ENCODE data around the gene PTPN23.

DNA sequence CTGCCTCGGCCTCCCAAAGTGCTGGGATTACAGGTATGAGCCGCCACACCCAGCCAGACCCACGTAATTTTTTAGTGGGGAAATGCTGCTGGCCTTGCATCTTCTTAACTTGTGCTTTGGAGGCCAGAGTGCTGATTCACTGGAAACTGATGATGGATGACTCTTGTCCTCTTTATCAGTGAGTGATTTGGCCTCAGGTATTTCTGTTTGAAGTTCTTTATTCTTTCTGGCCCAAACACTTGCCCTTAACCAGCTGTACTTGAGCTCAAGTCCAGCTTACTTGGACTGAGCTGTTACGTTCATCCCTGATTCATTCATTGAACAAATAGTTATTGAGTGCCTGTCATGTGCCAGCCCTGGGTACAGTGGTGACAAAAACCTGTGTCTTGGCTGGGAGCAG is 4.2 kb downstream of the PTPN23 start:
- TF ChIP-seq POLR2A (IDR thresholded peaks at IDR 0.05) (no peak), EP300 (IDR thresholded peaks at IDR 0.05; ENCODE audit: low read depth) (no peak)
- TF ChIP-seq, protein P1, sequence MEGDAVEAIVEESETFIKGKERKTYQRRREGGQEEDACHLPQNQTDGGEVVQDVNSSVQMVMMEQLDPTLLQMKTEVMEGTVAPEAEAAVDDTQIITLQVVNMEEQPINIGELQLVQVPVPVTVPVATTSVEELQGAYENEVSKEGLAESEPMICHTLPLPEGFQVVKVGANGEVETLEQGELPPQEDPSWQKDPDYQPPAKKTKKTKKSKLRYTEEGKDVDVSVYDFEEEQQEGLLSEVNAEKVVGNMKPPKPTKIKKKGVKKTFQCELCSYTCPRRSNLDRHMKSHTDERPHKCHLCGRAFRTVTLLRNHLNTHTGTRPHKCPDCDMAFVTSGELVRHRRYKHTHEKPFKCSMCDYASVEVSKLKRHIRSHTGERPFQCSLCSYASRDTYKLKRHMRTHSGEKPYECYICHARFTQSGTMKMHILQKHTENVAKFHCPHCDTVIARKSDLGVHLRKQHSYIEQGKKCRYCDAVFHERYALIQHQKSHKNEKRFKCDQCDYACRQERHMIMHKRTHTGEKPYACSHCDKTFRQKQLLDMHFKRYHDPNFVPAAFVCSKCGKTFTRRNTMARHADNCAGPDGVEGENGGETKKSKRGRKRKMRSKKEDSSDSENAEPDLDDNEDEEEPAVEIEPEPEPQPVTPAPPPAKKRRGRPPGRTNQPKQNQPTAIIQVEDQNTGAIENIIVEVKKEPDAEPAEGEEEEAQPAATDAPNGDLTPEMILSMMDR (IDR thresholded peaks at IDR 0.05): no peak
